Endothelial cell of umbilical vein (primary cell): Measurements from ENCODE around the gene VPS37C. TPM values are rescaled to one million over a fixed set of nuclear protein-coding genes. Genes with fewer than 3 reads are reported as not detected.

Experiments
- BruUV-seq: library from RNA; stranded (reverse); fragments of 400-500 nt; replicated peaks from 2 replicates; lab custom pipeline; 2021; lab: Mats Ljungman, UMichigan
- CTCF ChIA-PET: fragments of 300-600, 350-600 bp; sonication (Branson Sonifier 250); formaldehyde crosslinking; loops from one replicate; lab custom pipeline; 2021; ENCODE audit warnings: antibody characterized with exemption, inconsistent platforms; lab: Charles Lee
- POLR2A ChIA-PET: fragments of 300-600, 350-600 bp; sonication (Branson Sonifier 250); formaldehyde crosslinking; loops from one replicate; lab custom pipeline; 2021; ENCODE audit warnings: antibody characterized with exemption, inconsistent platforms; lab: Charles Lee
- DNase-seq: peaks from one replicate; pipeline ENCODE4 v3.0.0-alpha.2; 2011; ENCODE audit warnings: low read depth, low spot score
- FAIRE-seq: peaks from 2 replicates; lab custom pipeline; 2011; peaks lifted over from hg19 to GRCh38; lab: Jason Lieb, UNC
- H2AFZ ChIP-seq: 2 replicates; pipeline ENCODE4 v1.6.0; 2012; ENCODE audit warnings: low read depth, low read length, control low read depth, inconsistent platforms
- H3K27ac ChIP-seq: 2 replicates; pipeline ENCODE4 v1.5.1; 2011; ENCODE audit warnings: low read depth, mild to moderate bottlenecking, control low read depth, low read length, moderate library complexity; ENCODE audit not compliant: insufficient read depth
- H3K27me3 ChIP-seq, 2 experiments: 2 replicates each; pipeline versions ENCODE4 v1.6.0 to v1.6.1; 2011; ENCODE audit warnings: low read length in 2 of 2, mixed read lengths in 1 of 2; ENCODE audit not compliant: control insufficient read depth in 2 of 2, insufficient read depth in 2 of 2
- H3K36me3 ChIP-seq, 2 experiments: 2 replicates in 1 of 2; 3 replicates in 1 of 2; pipeline ENCODE4 v1.5.1; 2011; ENCODE audit warnings: low read length in 2 of 2, mild to moderate bottlenecking in 1 of 2, moderate library complexity in 1 of 2; ENCODE audit not compliant: control insufficient read depth in 2 of 2, insufficient read depth in 2 of 2; ENCODE audit errors: extremely low read depth in 1 of 2
- H3K4me1 ChIP-seq: 3 replicates; pipeline ENCODE4 v1.5.1; 2011; ENCODE audit warnings: mild to moderate bottlenecking, low read length; ENCODE audit not compliant: control insufficient read depth, insufficient read depth; ENCODE audit errors: extremely low read depth
- H3K4me2 ChIP-seq: 2 replicates; pipeline ENCODE4 v1.6.1; 2011; ENCODE audit warnings: low read length, control low read depth, mixed read lengths; ENCODE audit not compliant: insufficient read depth
- H3K4me3 ChIP-seq, 3 experiments: fragments of 200-600 bp in 1 of 3; sonication (generic), shearing (Covaris generic) in 1 of 3; replicated peaks in 1 of 3; 2 replicates each; pipeline ENCODE4 v1.5.1; 2011 to 2016; ENCODE audit warnings: control low read depth in 3 of 3, low read length in 3 of 3, mild to moderate bottlenecking in 2 of 3, inconsistent platforms in 1 of 3, low read depth in 1 of 3, moderate library complexity in 1 of 3; ENCODE audit not compliant: insufficient read depth in 1 of 3
- H3K79me2 ChIP-seq: 2 replicates; pipeline ENCODE4 v1.6.0; 2012; ENCODE audit warnings: low read length, inconsistent platforms; ENCODE audit not compliant: control insufficient read depth, insufficient read depth
- H3K9ac ChIP-seq: replicated peaks from 2 replicates; pipeline ENCODE3; 2011; ENCODE audit warnings: low read length, control low read depth; ENCODE audit not compliant: insufficient read depth; ENCODE audit errors: extremely low read depth
- H3K9me1 ChIP-seq: replicated peaks from 3 replicates; pipeline ENCODE4 v1.6.0; 2011; ENCODE audit warnings: mild to moderate bottlenecking, low read length; ENCODE audit not compliant: control insufficient read depth, insufficient read depth; ENCODE audit errors: extremely low read depth
- H3K9me3 ChIP-seq: replicated peaks from 2 replicates; pipeline ENCODE4 v1.5.1; 2012; ENCODE audit warnings: low read length, inconsistent platforms; ENCODE audit not compliant: control insufficient read depth, insufficient read depth
- H4K20me1 ChIP-seq: replicated peaks from 2 replicates; pipeline ENCODE3; 2011; ENCODE audit warnings: mild to moderate bottlenecking, low read length; ENCODE audit not compliant: control insufficient read depth, insufficient read depth; ENCODE audit errors: extremely low read depth
- CTCF ChIP-seq, 2 donors: IDR thresholded peaks; 1 replicate in 1 of 2; 2 replicates in 1 of 2; pipeline ENCODE4 v1.5.1; 2011; ENCODE audit warnings: low read length in 2 of 2, mild to moderate bottlenecking in 2 of 2, moderate library complexity in 2 of 2, control low read depth in 1 of 2, inconsistent platforms in 1 of 2, low read depth in 1 of 2; ENCODE audit not compliant: insufficient read depth in 1 of 2; ENCODE audit errors: extremely low read depth in 1 of 2
- EZH2 ChIP-seq: IDR thresholded peaks from 2 replicates; pipeline ENCODE4 v1.6.1; 2012; ENCODE audit warnings: borderline replicate concordance, low read depth, mild to moderate bottlenecking, moderate library complexity, low read length, inconsistent platforms; ENCODE audit not compliant: severe bottlenecking
- FOS ChIP-seq: IDR thresholded peaks from 2 replicates; pipeline ENCODE4 v1.6.1; 2011; ENCODE audit warnings: mild to moderate bottlenecking, low read length, moderate library complexity, borderline replicate concordance; ENCODE audit not compliant: insufficient read depth
- GATA2 ChIP-seq: IDR thresholded peaks from 2 replicates; pipeline ENCODE4 v1.7.0; 2011; ENCODE audit warnings: low read depth, mild to moderate bottlenecking, moderate library complexity, mixed read lengths, low read length; ENCODE audit not compliant: insufficient read length, insufficient read depth
- JUN ChIP-seq: IDR thresholded peaks from 2 replicates; pipeline ENCODE4 v1.6.1; 2011; ENCODE audit warnings: borderline replicate concordance, low read depth; ENCODE audit not compliant: insufficient read length, insufficient read depth
- MAX ChIP-seq: IDR thresholded peaks from 2 replicates; pipeline ENCODE4 v1.6.1; 2011; ENCODE audit not compliant: insufficient read depth, insufficient read length
- MYC ChIP-seq: IDR thresholded peaks from one replicate; pipeline ENCODE4 v1.6.1; 2011; ENCODE audit warnings: mild to moderate bottlenecking, low read depth, low read length
- POLR2A ChIP-seq: IDR thresholded peaks from 2 replicates; pipeline ENCODE4 v1.6.1; 2012; ENCODE audit warnings: low read depth, mild to moderate bottlenecking, control low read depth, low read length
- POLR2AphosphoS5 ChIP-seq: IDR thresholded peaks from 2 replicates; pipeline ENCODE4 v1.6.1; 2012; ENCODE audit warnings: low read depth, mild to moderate bottlenecking, control low read depth, low read length, moderate library complexity; ENCODE audit not compliant: insufficient read depth
- dilution Hi-C: fragments of 300-500 bp; cut with MboI; formaldehyde crosslinking; loops from one replicate; pipeline ENCODE4 v1.15.0; 2019; ENCODE audit warnings: low sequenced_read_pairs; ENCODE audit not compliant: extremely low pct_ligation_motif_present
- intact Hi-C: fragments of 100-400 bp; cut with micrococcal nuclease; formaldehyde crosslinking; loops from one replicate; pipeline ENCODE4 v1.10.0; 2022
- polyA plus RNA-seq, 4 experiments: library from polyadenylated mRNA; depleted of rRNA in 3 of 4; stranded (reverse) in 3 of 4; unstranded in 1 of 4; fragments of >200 nt; gene quantifications; 2 replicates each; pipeline versions ENCODE4 v1.2.1 to v1.2.3, GENCODE V29; 2011 to 2012; ENCODE audit warnings: missing spikeins in 1 of 4
- total RNA-seq: library from RNA; stranded (reverse); gene quantifications from 2 replicates; pipeline ENCODE4 v1.2.3, GENCODE V29; 2021

The VPS37C gene
- total and polyA plus RNA-seq, 2 donors (not counting 3 experiments of a cell fraction or from before 2014, with no cell fraction given) = 17.7 to 23.4 TPM

- Histone ChIP-seq H3K9ac (no peak overlapping the region), H4K20me1 (no peaks in the 10 kb centered on the region), H2AFZ (no peak overlapping the region), H3K4me2 (no peak overlapping the region), H3K9me3 (no peaks in the 10 kb centered on the region), H3K9me1 (no peaks in the 10 kb centered on the region), H3K27me3 (no peaks in the 10 kb centered on the region), H3K79me2 (peaks cover 21% of the 10 kb centered on the region), H3K4me3 (no peak overlapping the region), H3K27ac (no peak overlapping the region), H3K36me3 (no peaks in the 10 kb centered on the region), H3K4me1 (peaks cover 12% of the 10 kb centered on the region)
- POLR2A ChIA-PET = no interaction called here
- FAIRE-seq (no peak), DNase-seq (no peak)
- dilution Hi-C loops = no loop called here
- no TSS peak for BruUV-seq
- TF ChIP-seq FOS (no peak), CTCF (IDR thresholded peaks at IDR 0.05; ENCODE audit: extremely low read depth in 1 of 2, insufficient read depth in 1 of 2, low read depth in 1 of 2, low read length in 2 of 2) (no peak), JUN (no peak), EZH2 (no peak), MAX (no peak), POLR2A (no peak), MYC (no peak), GATA2 (no peak), POLR2AphosphoS5 (no peak)
- intact Hi-C loops = no loop called here
- CTCF ChIA-PET = interaction anchor here (1.1 to 2.7 kb wide), 2 partner anchors 17 to 39 kb away, joined by 3 to 11 read pairs; no protein-coding TSS in a partner anchor
Measured at GRCh38 chr11:61146416-61146815, 14.8 kb downstream of the VPS37C start.
